SH-SY5Y (cell line): ENCODE data around the gene GNAI3.

Experiments used
- GATA2 ChIP-seq: IDR thresholded peaks from 2 replicates; pipeline ENCODE4 v1.6.1; 2011; ENCODE audit warnings: mild to moderate bottlenecking, low read depth, low read length
- GATA3 ChIP-seq: IDR thresholded peaks from 2 replicates; pipeline ENCODE4 v1.6.1; 2011; ENCODE audit warnings: low read depth, mild to moderate bottlenecking, low read length, moderate library complexity

DNA sequence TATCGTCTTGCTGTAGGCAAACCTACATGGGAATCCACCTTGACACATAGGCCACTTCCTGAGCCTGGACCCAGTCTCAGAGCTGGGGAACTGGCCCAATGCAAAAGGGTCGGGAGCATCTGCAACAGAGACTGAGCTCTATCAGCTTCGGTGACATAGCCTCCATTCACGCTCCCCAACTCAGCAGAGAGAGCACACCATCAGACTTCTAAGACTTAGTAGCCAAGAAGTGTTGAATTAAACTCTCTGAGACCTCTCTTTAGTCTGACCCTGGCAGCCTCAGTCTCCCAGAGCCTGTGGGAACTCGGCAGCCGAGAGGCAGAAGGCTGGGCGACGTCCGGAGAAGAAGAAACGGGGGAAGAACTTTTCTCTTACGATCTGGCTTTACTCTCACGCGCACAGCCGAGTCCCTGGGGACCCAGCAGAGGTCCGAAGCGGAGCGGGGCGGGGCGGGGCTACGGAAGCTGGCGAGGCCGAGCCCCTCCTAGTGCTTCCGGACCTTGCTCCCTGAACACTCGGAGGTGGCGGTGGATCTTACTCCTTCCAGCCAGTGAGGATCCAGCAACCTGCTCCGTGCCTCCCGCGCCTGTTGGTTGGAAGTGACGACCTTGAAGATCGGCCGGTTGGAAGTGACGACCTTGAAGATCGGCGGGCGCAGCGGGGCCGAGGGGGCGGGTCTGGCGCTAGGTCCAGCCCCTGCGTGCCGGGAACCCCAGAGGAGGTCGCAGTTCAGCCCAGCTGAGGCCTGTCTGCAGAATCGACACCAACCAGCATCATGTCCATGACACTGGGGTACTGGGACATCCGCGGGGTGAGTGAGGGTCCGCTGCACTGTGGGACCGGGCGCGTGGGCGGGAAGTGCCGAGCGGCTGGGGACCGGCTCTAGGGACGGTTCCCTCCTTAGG, 107.5 kb downstream of the GNAI3 start, which contains the start of gene GSTM4:
- TF ChIP-seq GATA2 (no peak), GATA3 (no peak)
